Neuronal stem cell (in vitro differentiated cells): Measurements from ENCODE around the gene OPN4.
"Not testable (repeated sequence)": the region's sequence is repeated elsewhere in the genome, so short reads cannot be mapped to it uniquely, and the experiment has no call there.

Source experiments
- DNase-seq: peaks from one replicate; pipeline ENCODE4 v3.0.0-alpha.2; 2013; ENCODE audit warnings: low spot score
- H2AFZ ChIP-seq: one replicate; pipeline ENCODE4 v1.6.1; 2013; ENCODE audit warnings: mild to moderate bottlenecking, low read length, inconsistent platforms
- H2AK5ac ChIP-seq: 2 replicates; pipeline ENCODE4 v1.6.1; 2013; ENCODE audit warnings: low read depth, mild to moderate bottlenecking, inconsistent platforms, low read length, moderate library complexity, mixed read lengths
- H2BK120ac ChIP-seq: 2 replicates; pipeline ENCODE4 v1.6.1; 2013; ENCODE audit warnings: low read depth, mild to moderate bottlenecking, inconsistent platforms, low read length, moderate library complexity, mixed read lengths
- H2BK12ac ChIP-seq: one replicate; pipeline ENCODE4 v1.6.1; 2013; ENCODE audit warnings: low read length, inconsistent platforms
- H2BK15ac ChIP-seq: 2 replicates; pipeline ENCODE4 v1.6.1; 2013; ENCODE audit warnings: mild to moderate bottlenecking, low read length, inconsistent platforms, mixed read lengths
- H2BK5ac ChIP-seq: one replicate; pipeline ENCODE4 v1.6.1; 2013; ENCODE audit warnings: inconsistent platforms, mild to moderate bottlenecking, low read length, moderate library complexity
- H3K14ac ChIP-seq: one replicate; pipeline ENCODE4 v1.6.1; 2013; ENCODE audit warnings: low read length, inconsistent platforms
- H3K18ac ChIP-seq: 2 replicates; pipeline ENCODE4 v1.6.1; 2013; ENCODE audit warnings: low read length, inconsistent platforms
- H3K23ac ChIP-seq: 2 replicates; pipeline ENCODE4 v1.6.1; 2013; ENCODE audit warnings: low read depth, mild to moderate bottlenecking, mixed read lengths, low read length, inconsistent platforms; ENCODE audit not compliant: poor library complexity
- H3K27ac ChIP-seq: replicated peaks from 3 replicates; pipeline ENCODE4 v1.5.1; 2013; ENCODE audit warnings: low read length, inconsistent platforms
- H3K27me3 ChIP-seq, 3 experiments: 2 replicates each; pipeline ENCODE4 v1.6.1; 2013; ENCODE audit warnings: low read length in 3 of 3, mild to moderate bottlenecking in 2 of 3, inconsistent platforms in 1 of 3, low read depth in 1 of 3, mixed read lengths in 1 of 3, moderate library complexity in 1 of 3; ENCODE audit not compliant: control insufficient read depth in 3 of 3, insufficient read depth in 3 of 3
- H3K36me3 ChIP-seq, 2 donors: replicated peaks in 1 of 2; 2 replicates each; pipeline ENCODE4 v1.6.1; 2013; ENCODE audit warnings: low read length in 2 of 2; ENCODE audit not compliant: control insufficient read depth in 2 of 2, insufficient read depth in 2 of 2
- H3K4ac ChIP-seq: 2 replicates; pipeline ENCODE4 v1.6.1; 2013; ENCODE audit warnings: inconsistent platforms, mild to moderate bottlenecking, low read length, moderate library complexity
- H3K4me1 ChIP-seq, 2 donors: 1 replicate in 1 of 2; 2 replicates in 1 of 2; pipeline ENCODE4 v1.6.1; 2013; ENCODE audit warnings: low read length in 2 of 2, low read depth in 1 of 2; ENCODE audit not compliant: control insufficient read depth in 2 of 2, insufficient read depth in 1 of 2
- H3K4me2 ChIP-seq: one replicate; pipeline ENCODE4 v1.6.1; 2013; ENCODE audit warnings: mild to moderate bottlenecking, low read length, inconsistent platforms; ENCODE audit not compliant: insufficient read depth, poor library complexity, severe bottlenecking
- H3K4me3 ChIP-seq, 2 donors: 2 replicates each; pipeline ENCODE4 v1.5.1; 2013; ENCODE audit warnings: low read length in 2 of 2, mild to moderate bottlenecking in 2 of 2, inconsistent platforms in 1 of 2, moderate library complexity in 1 of 2
- H3K79me1 ChIP-seq: one replicate; pipeline ENCODE4 v1.6.1; 2013; ENCODE audit warnings: low read depth, mild to moderate bottlenecking, inconsistent platforms, low read length, moderate library complexity
- H3K9ac ChIP-seq: one replicate; pipeline ENCODE4 v1.6.1; 2013; ENCODE audit warnings: mild to moderate bottlenecking, low read depth, low read length, inconsistent platforms; ENCODE audit not compliant: poor library complexity
- H3K9me3 ChIP-seq, 2 donors: replicated peaks in 1 of 2; 2 replicates each; pipeline versions ENCODE3 to v1.6.1; 2013; ENCODE audit warnings: low read length in 2 of 2, mild to moderate bottlenecking in 2 of 2, inconsistent platforms in 1 of 2, low read depth in 1 of 2, mixed read lengths in 1 of 2, moderate library complexity in 1 of 2; ENCODE audit not compliant: control insufficient read depth in 2 of 2, insufficient read depth in 1 of 2
- H4K8ac ChIP-seq: one replicate; pipeline ENCODE4 v1.6.1; 2013; ENCODE audit warnings: low read depth, mild to moderate bottlenecking, inconsistent platforms, low read length, moderate library complexity
- H4K91ac ChIP-seq: one replicate; pipeline ENCODE4 v1.6.1; 2013; ENCODE audit warnings: low read length, low read depth, mild to moderate bottlenecking, inconsistent platforms; ENCODE audit not compliant: poor library complexity
- WGBS, 2 donors: extraction: QIAGEN DNeasy Blood & Tissue Kit; methylation state at CpG; one replicate each; pipeline ENCODE4 v1.1.7; 2013; ENCODE audit warnings: missing lambda C conversion rate in 2 of 2, mixed read lengths in 1 of 2; ENCODE audit not compliant: insufficient read length in 2 of 2, insufficient replicate concordance in 1 of 2; ENCODE audit errors: extremely low coverage in 2 of 2; 5-methylcytosine and 5-hydroxymethylcytosine counted together

Gene OPN4

GRCh38 chr10:86644152-86644793 is 10.1 kb upstream of the OPN4 start:
- DNase-seq: no peak
- no peak overlapping the region for H2BK120ac ChIP-seq
- H2BK15ac ChIP-seq: no peak overlapping the region
- H3K9me3 ChIP-seq: no peaks in the 10 kb centered on the region
- no peak overlapping the region for H3K4ac ChIP-seq
- no peak overlapping the region for H3K14ac ChIP-seq
- peak overlapping the region; percentile 57 for H3K18ac ChIP-seq
- peak overlapping the region; percentile 28 for H2AK5ac ChIP-seq
- H3K79me1 ChIP-seq: no peaks in the 10 kb centered on the region
- peaks cover 0 to 16% (median 0%) of the 10 kb centered on the region in 3 experiments for H3K27me3 ChIP-seq
- H3K4me3 ChIP-seq: no peak overlapping the region
- no peak overlapping the region for H2BK5ac ChIP-seq
- no peaks in the 10 kb centered on the region for H3K36me3 ChIP-seq
- H3K4me2 ChIP-seq: no peak overlapping the region
- no peak overlapping the region for H4K8ac ChIP-seq
- H2BK12ac ChIP-seq: no peak overlapping the region
- no CpG with 5 or more reads among the region's 5 CpGs for WGBS, 2 donors
- no peak overlapping the region for H3K27ac ChIP-seq
- H3K9ac ChIP-seq: no peak overlapping the region
- H2AFZ ChIP-seq: no peak overlapping the region
- no peak overlapping the region for H4K91ac ChIP-seq
- no peak overlapping the region for H3K23ac ChIP-seq
- no peaks in the 10 kb centered on the region for H3K4me1 ChIP-seq

- DNase-seq: no peak
Observed at GRCh38 chr10:86644794-86645445, 9.4 kb upstream of the OPN4 start.

GRCh38 chr10:86645621-86646165 is 8.7 kb upstream of the OPN4 start:
- H3K4ac ChIP-seq, H2BK5ac ChIP-seq, H3K4me2 ChIP-seq, H2BK15ac ChIP-seq, H3K4me3 ChIP-seq, H2BK120ac ChIP-seq, DNase-seq, H3K14ac ChIP-seq, H4K91ac ChIP-seq, H2BK12ac ChIP-seq, H3K36me3 ChIP-seq, H4K8ac ChIP-seq, H3K27ac ChIP-seq, H3K4me1 ChIP-seq, H2AFZ ChIP-seq, H2AK5ac ChIP-seq, H3K18ac ChIP-seq, H3K9ac ChIP-seq, H3K79me1 ChIP-seq, H3K23ac ChIP-seq, H3K9me3 ChIP-seq: not testable (repeated sequence)
- no CpG with 5 or more reads among the region's 5 CpGs for WGBS, 2 donors
- peaks cover 0 to 22% (median 0%) of the 10 kb centered on the region in 3 experiments for H3K27me3 ChIP-seq

More at GRCh38 chr10:86644794-86645445, 9.4 kb upstream of the OPN4 start:
- no peak overlapping the region for H2BK5ac ChIP-seq
- peak overlapping the region; percentile 18 for H2BK15ac ChIP-seq
- peak overlapping the region; percentile 43 for H3K23ac ChIP-seq
- H3K36me3 ChIP-seq: no peaks in the 10 kb centered on the region
- H2AK5ac ChIP-seq: peak overlapping the region; percentile 28
- WGBS, 2 donors: no CpG with 5 or more reads among the region's 5 CpGs
- H3K79me1 ChIP-seq: no peaks in the 10 kb centered on the region
- peaks cover 0 to 20% (median 0%) of the 10 kb centered on the region in 3 experiments for H3K27me3 ChIP-seq
- no peak overlapping the region for H2BK12ac ChIP-seq
- H4K91ac ChIP-seq: no peak overlapping the region
- no peaks in the 10 kb centered on the region for H3K4me1 ChIP-seq
- no peaks in the 10 kb centered on the region for H3K9me3 ChIP-seq
- no peak overlapping the region for H2BK120ac ChIP-seq
- no peak overlapping the region for H3K14ac ChIP-seq
- peak overlapping the region; percentile 57 for H3K18ac ChIP-seq
- no peak overlapping the region for H3K27ac ChIP-seq
- H3K4me3 ChIP-seq: no peak overlapping the region
- no peak overlapping the region for H3K4ac ChIP-seq
- no peak overlapping the region for H4K8ac ChIP-seq
- no peak overlapping the region for H3K4me2 ChIP-seq
- no peak overlapping the region for H3K9ac ChIP-seq
- no peak overlapping the region for H2AFZ ChIP-seq

GRCh38 chr10:86646532-86646931 is 7.8 kb upstream of the OPN4 start:
- no peak overlapping the region for H2BK12ac ChIP-seq
- H3K9me3 ChIP-seq: no peaks in the 10 kb centered on the region
- no peak overlapping the region for H2BK15ac ChIP-seq
- no peak overlapping the region for H3K4ac ChIP-seq
- H3K23ac ChIP-seq: no peak overlapping the region
- H3K36me3 ChIP-seq: no peaks in the 10 kb centered on the region
- H2BK5ac ChIP-seq: no peak overlapping the region
- H3K14ac ChIP-seq: no peak overlapping the region
- no peak overlapping the region for H4K8ac ChIP-seq
- H2BK120ac ChIP-seq: no peak overlapping the region
- H3K27ac ChIP-seq: no peak overlapping the region
- no peaks in the 10 kb centered on the region for H3K4me1 ChIP-seq
- no peak overlapping the region for H3K4me3 ChIP-seq
- no peaks in the 10 kb centered on the region for H3K79me1 ChIP-seq
- peaks cover 0 to 22% (median 0%) of the 10 kb centered on the region in 3 experiments for H3K27me3 ChIP-seq
- H4K91ac ChIP-seq: no peak overlapping the region
- no peak for DNase-seq
- H3K4me2 ChIP-seq: no peak overlapping the region
- H3K9ac ChIP-seq: no peak overlapping the region
- WGBS, 2 donors: no CpG with 5 or more reads among the region's 5 CpGs
- H3K18ac ChIP-seq: no peak overlapping the region
- no peak overlapping the region for H2AK5ac ChIP-seq
- no peak overlapping the region for H2AFZ ChIP-seq
